GM19043 (cell line): ENCODE data around the gene PPP6R2.
"Not testable (repeated sequence)": the region's sequence is repeated elsewhere in the genome, so short reads cannot be mapped to it uniquely, and the experiment has no call there.

Source experiments
- ATAC-seq: cut with Tn5 transposase; IDR thresholded peaks from one replicate; pipeline ENCODE4 v1.9.1; 2021; ENCODE audit warnings: low read depth; ENCODE audit not compliant: unreplicated experiment

The PPP6R2 gene

GRCh38 chr22:50339945-50340879 is 2.9 kb upstream of the PPP6R2 start:
- ATAC-seq = no peak

DNA sequence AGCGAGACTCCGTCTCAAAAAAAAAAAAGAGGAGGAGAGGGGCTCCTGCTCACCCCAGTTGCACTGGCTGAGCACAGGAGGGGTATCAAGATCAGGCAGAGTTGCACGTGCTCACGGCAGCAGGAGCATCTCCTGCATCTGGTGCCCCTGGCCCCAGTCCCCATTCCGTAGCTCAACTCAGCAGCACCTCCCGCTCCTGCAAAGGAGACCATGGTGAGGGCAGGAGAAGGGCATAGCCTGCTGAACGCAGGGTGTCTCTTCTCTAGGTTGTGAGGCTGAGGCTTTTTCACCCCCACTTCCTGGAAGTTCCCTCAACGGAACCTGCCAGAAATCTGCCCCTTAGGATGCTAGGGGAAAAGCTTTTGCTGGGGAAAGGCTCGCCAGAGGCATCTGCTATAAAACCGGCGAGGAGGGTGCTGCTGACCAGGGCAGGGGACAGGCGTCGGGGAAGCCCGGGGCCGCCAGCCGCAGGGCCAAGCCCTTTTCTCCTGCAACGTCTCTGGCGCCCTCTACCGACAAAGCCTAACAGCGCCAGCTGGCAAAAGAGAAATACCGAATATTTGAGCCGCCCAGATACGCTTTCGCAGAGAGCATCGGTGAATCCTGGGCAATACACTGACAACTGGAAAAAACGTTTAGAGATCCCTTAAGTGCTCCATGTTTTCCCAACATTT is 1.0 kb upstream of the PPP6R2 start:
- no peak for ATAC-seq

DNA sequence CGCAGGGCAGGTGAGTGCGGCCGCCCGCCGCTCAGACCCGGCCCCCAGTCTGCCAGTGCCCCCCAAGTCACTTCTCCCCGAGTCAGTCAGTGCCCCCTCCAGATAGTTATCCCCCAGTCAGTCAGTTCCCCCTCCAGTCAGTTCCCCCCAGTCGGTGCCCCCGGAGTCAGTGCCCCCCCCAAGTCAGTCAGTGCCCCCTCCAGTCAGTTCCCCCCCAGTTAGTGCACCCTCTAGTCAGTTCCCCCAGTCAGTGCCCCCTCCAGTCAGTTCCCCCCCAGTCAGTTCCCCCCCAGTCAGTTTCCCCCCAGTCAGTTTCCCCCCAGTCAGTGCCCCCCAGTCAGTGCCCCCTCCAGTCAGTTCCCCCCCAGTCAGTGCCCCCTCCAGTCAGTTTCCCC is 411 bp downstream of the PPP6R2 start:
- ATAC-seq = no peak

- ATAC-seq = no peak
Measured at GRCh38 chr22:50346470-50346869, 3.3 kb downstream of the PPP6R2 start.

DNA sequence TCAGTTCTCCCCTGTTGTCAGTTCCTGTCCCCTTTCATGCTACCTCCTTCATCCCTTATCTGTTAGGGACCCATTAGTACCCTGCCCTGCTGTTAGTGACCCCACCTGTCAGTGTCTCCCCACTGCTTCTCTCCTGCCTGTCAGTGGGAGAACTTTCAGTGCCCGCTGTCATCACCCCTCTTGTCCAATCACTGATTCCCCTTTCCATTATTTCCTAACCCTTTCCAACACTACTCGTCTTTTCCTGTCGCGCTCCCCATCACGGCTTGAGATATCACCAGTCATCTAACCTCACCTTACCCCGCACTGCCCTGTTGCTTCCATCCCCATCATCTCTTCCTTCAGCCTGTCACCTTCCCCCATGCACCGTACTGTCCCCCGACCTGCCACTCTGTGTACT is 4.0 kb downstream of the PPP6R2 start:
- ATAC-seq = no peak

DNA sequence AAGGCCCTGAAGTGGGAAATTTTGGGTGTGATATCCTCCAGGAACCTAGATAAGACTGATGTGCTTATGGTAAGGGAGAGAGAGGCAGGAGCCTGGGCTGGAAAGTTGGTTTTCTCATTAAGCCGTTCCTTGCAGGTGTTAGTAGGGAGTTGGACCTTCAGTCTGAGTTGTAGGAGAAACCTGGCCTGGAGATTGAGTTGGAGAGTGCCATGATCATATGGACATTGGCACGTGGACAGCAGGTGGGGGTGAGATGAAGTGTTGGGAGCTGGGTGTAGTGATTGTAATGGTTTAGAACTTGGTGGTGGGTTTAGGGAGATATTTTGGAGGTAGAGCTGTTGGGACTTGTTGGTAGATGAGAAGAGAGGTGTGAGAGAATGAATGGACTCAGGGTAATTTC is 4.9 kb downstream of the PPP6R2 start:
- no peak for ATAC-seq

GRCh38 chr22:50356186-50356585 is 13.1 kb downstream of the PPP6R2 start:
- ATAC-seq = no peak

DNA sequence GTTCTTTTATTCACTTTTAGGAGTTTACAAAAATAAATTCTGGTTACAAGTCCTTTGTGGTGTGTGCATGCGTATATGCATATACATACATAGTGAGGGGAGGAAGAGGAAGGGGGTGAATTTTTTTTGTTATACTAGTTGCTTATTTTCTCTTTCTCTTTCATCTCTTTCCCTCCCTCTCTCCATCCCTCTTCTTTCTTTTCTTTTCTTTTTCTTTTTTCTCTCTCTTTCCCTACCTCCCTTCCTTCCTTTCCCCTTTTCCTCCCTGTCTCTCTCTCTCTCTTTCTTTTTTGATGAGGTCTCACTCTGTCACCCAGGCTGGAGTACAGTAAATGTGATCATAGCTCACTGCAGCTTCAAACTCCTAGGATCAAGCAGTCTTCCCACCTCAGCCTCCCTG is 14.1 kb downstream of the PPP6R2 start:
- ATAC-seq = no peak

- no peak for ATAC-seq
Measured at GRCh38 chr22:50357756-50358155, 14.6 kb downstream of the PPP6R2 start.

- no peak for ATAC-seq
Measured at GRCh38 chr22:50360578-50360977, 17.5 kb downstream of the PPP6R2 start.

DNA sequence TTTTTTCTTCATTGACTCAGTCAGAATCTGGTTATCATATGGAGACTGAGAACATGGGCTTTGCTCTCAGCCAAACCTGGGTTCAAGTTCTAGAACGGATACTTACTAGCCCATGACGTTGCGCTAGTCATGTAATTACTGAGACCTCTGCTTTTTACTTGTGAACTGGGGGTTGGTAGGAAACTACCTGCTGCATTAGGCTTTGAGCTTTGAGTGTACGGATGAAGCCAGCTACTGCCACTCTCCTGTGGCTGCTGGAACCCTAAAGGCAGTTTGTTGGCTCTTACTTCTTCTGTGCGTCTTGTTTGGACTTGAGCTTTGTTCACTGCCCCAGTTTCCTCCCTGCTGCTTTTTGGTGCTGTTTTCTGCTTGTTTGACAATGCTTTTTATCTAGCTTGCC is 18.1 kb downstream of the PPP6R2 start:
- ATAC-seq = no peak

GRCh38 chr22:50361688-50362087 is 18.6 kb downstream of the PPP6R2 start:
- no peak for ATAC-seq

- ATAC-seq = no peak
Measured at GRCh38 chr22:50363166-50363802, 20.2 kb downstream of the PPP6R2 start.

- ATAC-seq = not testable (repeated sequence)
Measured at GRCh38 chr22:50363803-50364194, 20.7 kb downstream of the PPP6R2 start.

DNA sequence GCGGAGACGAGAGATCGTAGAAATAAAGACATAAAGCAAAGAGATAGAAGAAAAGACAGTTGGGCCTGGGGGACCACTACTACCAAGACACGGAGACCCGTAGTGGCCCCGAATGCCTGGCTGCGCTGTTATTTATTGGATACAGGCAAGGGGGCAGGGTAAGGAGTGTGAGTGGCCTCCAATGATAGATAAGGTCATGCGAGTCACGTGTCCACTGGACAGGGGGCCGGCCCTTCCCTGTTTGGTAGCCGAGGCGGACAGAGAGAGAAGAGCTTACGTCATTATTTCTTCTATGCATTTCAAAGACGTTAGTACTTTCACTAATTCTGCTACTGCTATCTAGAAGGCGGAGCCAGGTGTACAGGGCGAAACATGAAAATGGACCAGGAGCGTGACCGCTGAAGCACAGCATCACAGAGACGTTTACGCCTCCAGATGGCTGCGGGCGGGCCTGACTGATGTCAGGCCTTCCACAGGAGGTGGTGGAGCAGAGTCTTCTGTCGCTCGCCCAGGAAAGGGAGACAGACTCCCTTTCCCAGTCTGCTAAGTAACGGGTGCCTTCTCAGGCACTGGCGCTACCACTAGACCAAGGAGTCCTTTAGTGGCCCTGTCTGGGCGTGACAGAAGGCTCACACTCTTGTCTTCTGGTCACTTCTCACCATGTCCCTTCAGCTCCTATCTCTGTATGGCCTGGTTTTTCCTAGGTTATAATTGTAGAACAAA is 24.8 kb downstream of the PPP6R2 start:
- ATAC-seq = no peak

GRCh38 chr22:50371101-50371648 is 28.0 kb downstream of the PPP6R2 start:
- ATAC-seq = no peak

DNA sequence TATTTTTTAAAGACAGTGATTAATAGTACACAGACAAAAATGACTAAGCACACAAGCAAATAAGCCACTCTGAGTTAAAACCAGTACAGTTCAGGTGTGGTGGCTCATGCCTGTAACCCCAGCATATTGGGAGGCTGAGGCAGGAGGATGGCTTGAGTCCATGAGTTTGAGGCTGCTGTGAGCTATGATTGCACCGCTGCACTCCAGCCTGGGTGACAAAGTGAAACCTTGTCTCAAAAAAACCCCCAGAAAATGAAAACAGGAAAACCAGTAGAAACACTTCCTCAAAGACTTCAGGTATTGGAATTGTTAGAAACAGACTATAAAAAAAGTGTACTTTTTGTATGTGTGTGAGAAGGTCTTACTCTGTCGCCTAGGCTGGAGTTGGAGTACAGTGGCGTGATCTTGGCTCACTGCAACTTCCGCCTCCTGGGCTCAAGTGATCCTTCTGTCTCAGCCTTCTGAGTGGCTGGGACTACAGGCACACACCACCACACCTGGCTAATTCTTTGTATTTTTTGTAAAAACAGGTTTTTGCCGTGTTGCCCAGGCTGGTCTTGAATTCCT is 33.0 kb downstream of the PPP6R2 start:
- ATAC-seq = no peak

- ATAC-seq = not testable (repeated sequence)
Measured at GRCh38 chr22:50381021-50381555, 38.0 kb downstream of the PPP6R2 start.

DNA sequence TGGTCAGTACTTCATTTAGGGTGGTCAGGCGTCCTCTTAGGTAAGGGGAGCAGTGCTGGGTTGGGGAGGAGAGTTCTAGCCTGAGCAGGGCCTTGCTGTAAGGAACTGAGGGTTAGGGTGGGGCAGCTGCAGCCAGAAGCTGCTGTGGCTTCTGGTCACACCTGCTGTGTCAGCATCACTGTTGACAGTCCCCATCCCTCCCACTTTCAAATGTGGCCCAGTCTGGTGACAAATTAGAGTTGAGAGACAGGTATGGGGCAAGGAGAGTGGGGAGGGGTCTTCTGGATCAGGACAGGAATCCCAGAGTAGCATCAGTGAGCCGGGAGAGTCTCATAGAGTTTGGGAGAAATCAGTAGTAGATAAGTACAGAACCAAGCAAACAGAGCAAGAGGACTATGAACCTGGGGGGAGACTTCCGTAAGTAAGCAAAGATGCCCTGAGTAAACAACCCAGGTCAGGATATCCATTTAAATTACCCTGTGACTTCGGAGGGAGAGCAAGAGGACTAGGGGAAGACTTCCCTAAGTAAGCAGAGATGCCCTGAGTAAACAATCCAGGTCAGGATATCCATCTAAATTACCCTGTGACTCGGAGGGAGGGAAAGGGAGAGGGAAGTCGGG is 53.7 kb downstream of the PPP6R2 start:
- ATAC-seq = no peak
